ENCODE results near the gene CLEC2B. TPM values are rescaled to one million over a fixed set of nuclear protein-coding genes. Genes with fewer than 3 reads are reported as not detected.

Gene CLEC2B
- total RNA-seq, 1 donor from 2014 or later: not detected

DNA sequence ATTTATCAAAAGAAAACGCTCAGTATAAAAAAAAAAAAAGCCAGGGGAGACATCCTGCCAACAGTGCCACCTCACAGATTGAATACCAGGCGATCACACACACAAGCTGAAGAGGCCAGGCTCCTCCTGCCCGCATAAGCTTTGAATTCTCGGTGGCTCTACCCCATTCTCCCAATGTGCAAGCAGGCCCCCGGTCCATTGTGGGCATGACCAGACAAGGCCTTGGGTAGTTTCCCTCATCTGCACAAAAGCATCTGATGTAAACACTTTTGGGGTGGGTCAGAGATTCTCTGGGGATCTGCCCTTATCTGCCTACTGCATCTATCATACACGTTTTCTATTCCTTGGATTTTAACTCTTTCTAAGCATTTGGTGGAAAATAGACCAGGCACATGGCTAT is 28.4 kb upstream of the CLEC2B start:
- Mint-ChIP-seq H3K36me3 (ENCODE audit: unreplicated experiment) (no peaks in the 10 kb centered on the region), H3K27ac (ENCODE audit: unreplicated experiment) (no peak overlapping the region), H3K9me3 (ENCODE audit: unreplicated experiment) (peaks cover under 1% of the 10 kb centered on the region), H3K4me1 (ENCODE audit: unreplicated experiment) (no peaks in the 10 kb centered on the region), H3K27me3 (ENCODE audit: unreplicated experiment) (peaks cover 4% of the 10 kb centered on the region), H3K4me3 (ENCODE audit: unreplicated experiment) (no peak overlapping the region)
- TF ChIP-seq, protein P1, sequence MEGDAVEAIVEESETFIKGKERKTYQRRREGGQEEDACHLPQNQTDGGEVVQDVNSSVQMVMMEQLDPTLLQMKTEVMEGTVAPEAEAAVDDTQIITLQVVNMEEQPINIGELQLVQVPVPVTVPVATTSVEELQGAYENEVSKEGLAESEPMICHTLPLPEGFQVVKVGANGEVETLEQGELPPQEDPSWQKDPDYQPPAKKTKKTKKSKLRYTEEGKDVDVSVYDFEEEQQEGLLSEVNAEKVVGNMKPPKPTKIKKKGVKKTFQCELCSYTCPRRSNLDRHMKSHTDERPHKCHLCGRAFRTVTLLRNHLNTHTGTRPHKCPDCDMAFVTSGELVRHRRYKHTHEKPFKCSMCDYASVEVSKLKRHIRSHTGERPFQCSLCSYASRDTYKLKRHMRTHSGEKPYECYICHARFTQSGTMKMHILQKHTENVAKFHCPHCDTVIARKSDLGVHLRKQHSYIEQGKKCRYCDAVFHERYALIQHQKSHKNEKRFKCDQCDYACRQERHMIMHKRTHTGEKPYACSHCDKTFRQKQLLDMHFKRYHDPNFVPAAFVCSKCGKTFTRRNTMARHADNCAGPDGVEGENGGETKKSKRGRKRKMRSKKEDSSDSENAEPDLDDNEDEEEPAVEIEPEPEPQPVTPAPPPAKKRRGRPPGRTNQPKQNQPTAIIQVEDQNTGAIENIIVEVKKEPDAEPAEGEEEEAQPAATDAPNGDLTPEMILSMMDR (IDR thresholded peaks at IDR 0.05): no peak
- no peak for DNase-seq (ENCODE audit: extremely low spot score, unreplicated experiment)

DNA sequence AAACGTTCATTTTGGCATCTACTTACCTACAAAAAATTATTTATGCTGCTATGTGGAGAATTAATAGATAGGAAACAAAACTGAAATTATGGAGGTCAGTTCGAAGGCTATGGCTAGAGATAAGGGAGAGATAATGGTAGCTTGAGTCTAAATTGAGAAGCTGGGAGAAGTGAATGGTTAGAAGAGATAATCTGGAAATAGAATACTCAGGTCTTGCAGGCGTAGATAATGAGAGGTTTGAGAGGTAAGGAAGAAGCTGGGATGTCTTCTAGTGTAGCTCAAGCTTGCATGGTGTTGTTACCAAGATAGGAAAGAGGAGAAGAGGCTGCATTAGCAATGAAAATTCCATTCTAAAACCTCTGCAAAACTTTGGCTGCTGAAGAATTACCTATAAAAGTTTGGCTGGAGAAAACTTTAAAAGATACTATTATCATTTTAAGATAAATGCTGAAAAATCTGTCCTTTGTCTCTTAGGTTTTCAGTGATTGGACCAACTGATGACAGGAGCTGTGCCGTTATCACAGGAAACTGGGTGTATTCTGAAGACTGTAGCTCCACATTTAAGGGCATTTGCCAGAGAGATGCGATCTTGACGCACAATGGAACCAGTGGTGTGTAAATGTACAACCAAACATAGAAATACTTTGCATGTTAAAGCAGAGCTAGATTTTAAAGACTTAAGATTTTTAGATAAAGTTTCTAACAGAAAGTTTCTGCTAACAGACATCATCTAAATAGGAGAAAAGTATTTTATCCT is 26.2 kb upstream of the CLEC2B start:
- no peak overlapping the region for H3K4me3 Mint-ChIP-seq (ENCODE audit: unreplicated experiment)
- TF ChIP-seq, protein P1 (IDR thresholded peaks at IDR 0.05): no peak
- H3K9me3 Mint-ChIP-seq (ENCODE audit: unreplicated experiment): no peaks in the 10 kb centered on the region
- H3K36me3 Mint-ChIP-seq (ENCODE audit: unreplicated experiment): no peaks in the 10 kb centered on the region
- no peaks in the 10 kb centered on the region for H3K4me1 Mint-ChIP-seq (ENCODE audit: unreplicated experiment)
- no peak overlapping the region for H3K27ac Mint-ChIP-seq (ENCODE audit: unreplicated experiment)
- no peak for DNase-seq (ENCODE audit: extremely low spot score, unreplicated experiment)
- H3K27me3 Mint-ChIP-seq (ENCODE audit: unreplicated experiment): peaks cover 4% of the 10 kb centered on the region

DNA sequence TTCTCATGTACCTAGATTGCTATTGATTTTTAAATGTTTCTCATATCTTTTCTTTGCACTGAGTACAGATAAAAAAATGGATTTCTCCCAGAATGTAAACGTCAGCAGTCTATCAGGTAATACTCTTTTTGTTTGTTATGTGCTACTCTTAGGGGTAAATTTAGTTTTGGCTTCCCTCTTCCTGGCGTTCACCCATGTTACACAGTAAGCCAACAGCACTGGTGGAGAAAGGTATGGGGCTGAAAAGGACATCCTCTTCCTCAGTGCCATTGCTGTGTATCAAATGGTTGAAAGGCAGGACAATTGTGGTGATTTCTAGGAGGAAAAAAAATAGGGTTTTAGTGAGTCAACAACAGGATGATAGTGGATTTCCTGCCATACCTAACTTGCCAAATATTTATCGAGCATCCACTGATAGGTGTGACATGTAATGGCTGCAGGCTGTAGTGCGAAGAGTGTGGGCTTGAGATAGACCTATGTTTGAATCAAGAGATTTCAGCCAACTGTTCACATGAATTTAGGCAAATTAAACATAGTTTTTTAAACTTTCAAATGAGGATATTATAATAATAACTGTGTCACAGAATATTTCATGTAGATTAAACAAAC is 19.6 kb upstream of the CLEC2B start:
- H3K27me3 Mint-ChIP-seq (ENCODE audit: unreplicated experiment): no peaks in the 10 kb centered on the region
- DNase-seq (ENCODE audit: extremely low spot score, unreplicated experiment): no peak
- H3K4me1 Mint-ChIP-seq (ENCODE audit: unreplicated experiment): no peaks in the 10 kb centered on the region
- no peak overlapping the region for H3K27ac Mint-ChIP-seq (ENCODE audit: unreplicated experiment)
- H3K36me3 Mint-ChIP-seq (ENCODE audit: unreplicated experiment): no peaks in the 10 kb centered on the region
- H3K9me3 Mint-ChIP-seq (ENCODE audit: unreplicated experiment): no peaks in the 10 kb centered on the region
- no peak overlapping the region for H3K4me3 Mint-ChIP-seq (ENCODE audit: unreplicated experiment)
- TF ChIP-seq, protein P1 (IDR thresholded peaks at IDR 0.05): no peak

- H3K27ac Mint-ChIP-seq (ENCODE audit: unreplicated experiment): no peak overlapping the region
- no peak overlapping the region for H3K4me3 Mint-ChIP-seq (ENCODE audit: unreplicated experiment)
- H3K4me1 Mint-ChIP-seq (ENCODE audit: unreplicated experiment): no peaks in the 10 kb centered on the region
- no peak for DNase-seq (ENCODE audit: extremely low spot score, unreplicated experiment)
- TF ChIP-seq, protein P1 (IDR thresholded peaks at IDR 0.05): no peak
- H3K36me3 Mint-ChIP-seq (ENCODE audit: unreplicated experiment): no peaks in the 10 kb centered on the region
- H3K27me3 Mint-ChIP-seq (ENCODE audit: unreplicated experiment): no peaks in the 10 kb centered on the region
- H3K9me3 Mint-ChIP-seq (ENCODE audit: unreplicated experiment): no peaks in the 10 kb centered on the region
These were observed 14.0 kb upstream of the CLEC2B start for GRCh38 chr12:9883175-9883574.

DNA sequence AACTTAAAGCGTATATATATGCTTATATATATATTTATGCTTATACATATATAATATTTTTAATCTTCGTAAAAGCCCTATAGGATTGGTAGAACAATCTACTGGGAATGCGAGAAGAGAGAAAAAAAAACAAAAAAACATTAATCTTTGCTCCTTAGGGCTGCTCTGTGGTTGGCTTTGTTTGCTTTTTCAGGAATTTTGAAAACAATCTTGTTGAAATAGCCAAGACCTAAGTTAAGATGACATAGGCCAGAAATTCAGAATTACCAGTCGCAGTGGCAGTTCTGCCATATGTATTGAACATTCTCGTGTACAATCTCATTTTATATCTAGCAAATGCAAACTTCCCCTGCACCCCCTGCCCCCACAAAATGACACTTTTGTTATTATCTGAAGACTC is 12.8 kb upstream of the CLEC2B start:
- TF ChIP-seq, protein P1 (IDR thresholded peaks at IDR 0.05): no peak

More for the DNA sequence above, 12.8 kb upstream of the CLEC2B start:
- H3K9me3 Mint-ChIP-seq (ENCODE audit: unreplicated experiment): no peaks in the 10 kb centered on the region
- H3K4me3 Mint-ChIP-seq (ENCODE audit: unreplicated experiment): no peak overlapping the region
- H3K27ac Mint-ChIP-seq (ENCODE audit: unreplicated experiment): no peak overlapping the region
- no peaks in the 10 kb centered on the region for H3K4me1 Mint-ChIP-seq (ENCODE audit: unreplicated experiment)
- DNase-seq (ENCODE audit: extremely low spot score, unreplicated experiment): no peak
- H3K27me3 Mint-ChIP-seq (ENCODE audit: unreplicated experiment): no peaks in the 10 kb centered on the region
- no peaks in the 10 kb centered on the region for H3K36me3 Mint-ChIP-seq (ENCODE audit: unreplicated experiment)
